Astrocyte of the spinal cord (primary cell): ENCODE measurements around the gene LRBA.
A peak's percentile ranks its signal among the peaks of the same experiment; 100 is the strongest.
"Not testable (repeated sequence)": the region's sequence is repeated elsewhere in the genome, so short reads cannot be mapped to it uniquely, and the experiment has no call there.

Source experiments
- DNase-seq: peaks from one replicate; pipeline ENCODE4 v3.0.0; 2011; ENCODE audit warnings: low read depth, low spot score
- H3K4me3 ChIP-seq: 2 replicates; pipeline ENCODE4 v1.5.1; 2011; ENCODE audit warnings: low read depth, mild to moderate bottlenecking, low read length, moderate library complexity
- CTCF ChIP-seq: IDR thresholded peaks from 2 replicates; pipeline ENCODE4 v1.5.1; 2012; ENCODE audit warnings: low read depth, mild to moderate bottlenecking, low read length, inconsistent platforms
- in situ Hi-C: cut with HindIII; loops from 2 replicates; pipeline ENCODE4 v1.10.0; 2017; ENCODE audit warnings: low sequenced_read_pairs

Gene LRBA

DNA sequence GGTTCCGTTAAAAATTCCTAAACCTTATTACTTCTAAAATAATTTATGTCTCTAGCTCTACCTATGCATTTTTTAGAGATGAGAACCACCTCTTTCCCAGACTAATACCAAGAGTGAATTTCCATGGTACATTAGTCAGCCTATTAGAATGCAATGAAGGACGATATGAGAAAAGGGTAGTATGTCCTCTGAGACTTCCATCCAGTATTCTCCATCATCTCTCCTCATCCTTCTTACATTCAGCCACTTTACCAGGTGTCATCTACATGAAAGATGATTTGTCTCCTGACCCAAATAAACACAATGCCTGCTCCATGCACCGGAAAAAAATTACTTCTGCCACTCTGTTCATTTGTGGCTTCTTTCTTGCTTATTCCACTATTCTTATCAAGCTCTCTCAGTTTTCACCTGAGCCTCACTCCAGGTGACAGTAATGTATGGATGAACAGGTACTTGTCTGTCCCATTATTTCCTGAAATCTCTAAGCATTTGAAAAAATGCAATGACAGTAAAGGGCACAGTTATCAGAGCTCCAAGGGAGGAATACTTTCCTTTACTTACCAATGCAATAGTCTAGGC, 335.2 kb downstream of the LRBA start:
- H3K4me3 ChIP-seq: no peak overlapping the region
- in situ Hi-C loops: no loop called here
- no peak for TF ChIP-seq CTCF
- DNase-seq: peak; percentile 7

GRCh38 chr4:150679018-150679764, 335.9 kb downstream of the LRBA start:
- in situ Hi-C loops: no loop called here
- DNase-seq: peak; percentile 14
- no peak overlapping the region for H3K4me3 ChIP-seq

DNA sequence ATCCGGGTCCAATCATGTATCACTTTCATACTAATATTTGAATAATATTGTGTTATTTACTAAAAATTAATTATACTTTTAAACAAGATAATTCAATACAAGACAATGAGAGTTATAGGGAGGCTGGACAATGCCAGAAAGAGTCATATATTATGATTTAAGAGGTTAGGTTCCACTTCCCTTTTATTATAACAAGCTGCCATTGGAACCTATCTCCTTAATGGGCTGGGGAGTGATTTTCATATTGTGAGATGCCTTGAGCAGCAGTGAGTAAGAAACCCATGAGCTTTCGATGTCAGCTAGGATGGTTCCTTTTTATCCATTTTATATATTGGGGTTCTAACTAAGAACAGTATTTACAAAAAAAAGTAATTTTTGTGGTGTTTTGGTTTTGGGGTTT, 341.3 kb downstream of the LRBA start:
- in situ Hi-C loops: no loop called here
- TF ChIP-seq CTCF: no peak

More at GRCh38 chr4:150679018-150679764, 335.9 kb downstream of the LRBA start:
- no peak for TF ChIP-seq CTCF

GRCh38 chr4:150668824-150669223, 346.3 kb downstream of the LRBA start:
- no peak overlapping the region for H3K4me3 ChIP-seq
- no peak for DNase-seq
- in situ Hi-C loops: no loop called here
- TF ChIP-seq CTCF: no peak

More for the DNA sequence above, 341.3 kb downstream of the LRBA start:
- H3K4me3 ChIP-seq: no peak overlapping the region
- DNase-seq: no peak

DNA sequence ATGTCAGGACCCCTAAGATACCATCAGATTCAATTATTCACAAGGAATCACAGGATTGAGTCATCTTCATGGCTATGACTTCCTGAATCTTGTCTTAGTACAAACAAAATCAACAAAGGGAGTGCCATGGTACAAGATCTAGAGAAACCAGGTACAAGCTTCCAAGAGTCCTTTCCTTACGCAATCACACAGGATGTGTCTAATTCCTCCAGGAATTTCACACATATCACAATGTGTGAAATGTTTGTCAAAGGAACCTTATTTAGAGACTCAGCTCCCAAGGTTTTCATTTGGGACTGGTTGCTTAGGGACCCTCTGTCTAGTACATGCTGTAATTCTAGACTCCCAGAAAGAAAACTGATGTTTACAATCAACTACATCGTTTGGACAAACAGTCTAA, 350.1 kb downstream of the LRBA start:
- no peak for DNase-seq
- no peak overlapping the region for H3K4me3 ChIP-seq
- no peak for TF ChIP-seq CTCF
- in situ Hi-C loops: no loop called here

DNA sequence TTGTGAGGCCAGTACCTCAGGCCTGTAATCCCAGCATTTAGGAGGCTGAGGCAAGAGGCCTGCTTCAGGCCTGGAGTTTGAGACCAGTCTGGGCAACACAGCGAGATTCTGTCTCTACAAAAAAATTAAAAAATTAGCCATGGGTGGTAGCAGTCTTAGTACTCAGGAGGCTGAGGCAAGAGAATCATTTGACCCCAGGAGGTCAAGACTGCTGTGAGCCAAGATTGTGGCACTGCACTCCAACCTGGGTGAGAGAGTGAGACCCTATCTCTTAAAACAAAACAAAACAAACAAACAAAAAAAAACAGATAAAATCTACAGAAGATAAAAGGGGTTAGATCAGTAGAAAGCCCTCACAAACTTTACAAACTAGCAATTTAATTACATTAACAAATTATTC, 352.4 kb downstream of the LRBA start:
- H3K4me3 ChIP-seq: no peak overlapping the region
- in situ Hi-C loops: no loop called here
- no peak for DNase-seq
- no peak for TF ChIP-seq CTCF

GRCh38 chr4:150661551-150661950, 353.5 kb downstream of the LRBA start:
- in situ Hi-C loops, H3K4me3 ChIP-seq, DNase-seq: not testable (repeated sequence)

GRCh38 chr4:150658258-150658657, 356.8 kb downstream of the LRBA start:
- in situ Hi-C loops, DNase-seq, H3K4me3 ChIP-seq: not testable (repeated sequence)
